NCI-H226 (cell line): ENCODE data around the gene FAM83F.

Source experiments
- DNase-seq: peaks from one replicate; pipeline ENCODE4 v3.0.0-alpha.2; 2015

FAM83F gene

GRCh38 chr22:39995393-39996252 lies 869 bp downstream of the FAM83F start:
- no peak for DNase-seq

- DNase-seq, result no peak
Observed at GRCh38 chr22:39996732-39997131, 2.0 kb downstream of the FAM83F start.

- DNase-seq, result no peak
Observed at GRCh38 chr22:39997421-39997820, 2.7 kb downstream of the FAM83F start.

GRCh38 chr22:39997939-39998726 lies 3.4 kb downstream of the FAM83F start:
- peak; percentile 37 for DNase-seq

GRCh38 chr22:39999144-39999757 lies 4.5 kb downstream of the FAM83F start:
- DNase-seq, result no peak

- no peak for DNase-seq
Observed at GRCh38 chr22:40000171-40000570, 5.4 kb downstream of the FAM83F start.

- DNase-seq, result no peak
Observed at GRCh38 chr22:40001106-40001505, 6.4 kb downstream of the FAM83F start.

GRCh38 chr22:40001800-40002577 lies 7.2 kb downstream of the FAM83F start:
- DNase-seq, result no peak

GRCh38 chr22:40002935-40003715 lies 8.4 kb downstream of the FAM83F start:
- no peak for DNase-seq

- DNase-seq, result no peak
Observed at GRCh38 chr22:40004836-40005235, 10.1 kb downstream of the FAM83F start.

GRCh38 chr22:40006641-40007040 lies 11.9 kb downstream of the FAM83F start:
- DNase-seq, result no peak

- no peak for DNase-seq
Observed at GRCh38 chr22:40007853-40008710, 13.3 kb downstream of the FAM83F start.

GRCh38 chr22:40008726-40009291 lies 14.1 kb downstream of the FAM83F start:
- peak; percentile 3 for DNase-seq

GRCh38 chr22:40009292-40009774 lies 14.6 kb downstream of the FAM83F start:
- DNase-seq, result no peak

- DNase-seq, result no peak
Observed at GRCh38 chr22:40009951-40010671, 15.4 kb downstream of the FAM83F start.

GRCh38 chr22:40010746-40011145 lies 16.0 kb downstream of the FAM83F start:
- no peak for DNase-seq

- DNase-seq, result no peak
Observed at GRCh38 chr22:40014667-40015248, 20.0 kb downstream of the FAM83F start.

GRCh38 chr22:40015358-40015976 lies 20.7 kb downstream of the FAM83F start:
- DNase-seq, result no peak

GRCh38 chr22:40018051-40018450 lies 23.3 kb downstream of the FAM83F start:
- DNase-seq, result no peak
